ENCODE data around the gene CCDC197.

Gene CCDC197

DNA sequence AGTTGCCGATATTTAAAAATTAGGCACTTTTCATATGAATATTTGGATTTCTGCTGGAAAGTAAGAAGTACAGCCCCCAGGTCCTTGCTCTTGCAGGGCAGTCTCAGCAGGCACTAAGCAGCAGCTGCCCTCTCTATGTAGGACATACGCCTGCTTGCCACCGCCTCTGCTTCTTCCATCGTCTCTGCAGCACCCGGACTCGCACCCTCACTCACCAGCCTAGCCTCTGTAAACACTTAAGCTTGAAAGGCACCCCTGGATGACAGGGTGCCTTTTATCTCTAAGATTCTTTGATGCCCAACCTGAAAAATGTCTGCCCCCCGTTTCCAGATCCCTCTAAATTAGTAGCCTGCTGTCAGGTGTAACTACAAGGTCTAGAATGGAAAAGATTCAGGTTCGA lies 48.0 kb downstream of the CCDC197 start:
- DNase-seq, result no peak

DNA sequence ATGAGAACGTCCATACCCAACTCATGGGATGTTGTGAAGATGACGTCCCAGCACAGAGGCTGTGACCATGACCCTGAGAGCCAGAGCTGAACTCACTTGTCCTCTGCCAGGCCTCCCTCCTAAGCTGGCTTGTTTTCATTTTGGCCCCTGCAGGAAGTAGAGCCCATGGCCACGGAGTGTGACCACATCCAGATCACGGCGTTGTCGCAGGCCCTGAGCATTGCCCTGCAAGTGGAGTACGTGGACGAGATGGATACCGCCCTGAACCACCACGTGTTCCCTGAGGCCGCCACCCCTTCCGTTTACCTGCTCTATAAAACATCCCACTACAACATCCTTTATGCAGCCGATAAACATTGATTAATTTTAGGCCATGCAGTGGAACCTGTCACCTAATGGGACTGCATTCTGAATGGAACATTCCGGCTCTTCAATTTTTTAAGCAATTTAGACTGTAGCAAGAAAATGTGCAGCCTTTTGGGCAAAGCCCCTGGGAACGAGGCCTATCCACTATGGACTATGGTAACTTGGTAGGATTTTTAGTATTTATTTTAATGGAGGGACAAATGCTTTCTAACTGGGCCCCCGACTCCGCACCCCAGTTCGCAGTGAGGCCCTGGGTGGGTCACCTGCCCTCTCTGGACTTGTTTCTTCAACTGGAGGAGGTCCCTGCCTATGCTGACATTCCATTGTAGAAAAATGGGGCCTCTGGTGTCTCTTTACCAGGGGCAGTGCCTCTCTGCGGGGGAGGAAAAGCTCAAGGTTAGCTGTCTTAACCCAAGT lies 48.7 kb downstream of the CCDC197 start:
- DNase-seq, result no peak

DNA sequence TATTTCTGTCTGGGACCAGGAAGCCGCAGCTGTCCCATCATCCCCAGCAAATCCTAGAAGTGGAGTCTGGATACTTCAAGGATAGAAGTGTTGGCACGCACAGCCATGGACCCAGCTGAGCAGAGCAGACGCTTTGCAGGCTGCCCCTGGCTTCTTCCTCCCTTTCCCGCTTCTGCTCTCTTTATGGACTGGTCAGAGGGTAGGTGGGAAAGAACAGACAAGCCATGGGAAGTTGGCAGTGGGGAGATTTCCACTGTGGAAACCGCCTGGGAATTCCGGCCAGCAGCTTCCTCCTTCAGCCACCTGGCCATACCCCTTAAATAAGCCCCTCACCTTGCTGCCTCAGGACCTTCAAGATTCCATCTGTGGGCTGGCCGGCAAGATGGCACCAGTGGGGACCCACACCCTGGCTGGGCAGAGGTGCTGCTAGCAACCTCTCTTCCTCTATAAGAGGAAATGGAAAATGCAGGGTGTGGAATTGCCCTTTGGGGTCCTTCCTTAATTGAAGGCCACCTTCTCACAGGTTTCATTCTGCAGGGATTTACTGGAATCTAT lies 49.7 kb downstream of the CCDC197 start:
- DNase-seq, result no peak

DNA sequence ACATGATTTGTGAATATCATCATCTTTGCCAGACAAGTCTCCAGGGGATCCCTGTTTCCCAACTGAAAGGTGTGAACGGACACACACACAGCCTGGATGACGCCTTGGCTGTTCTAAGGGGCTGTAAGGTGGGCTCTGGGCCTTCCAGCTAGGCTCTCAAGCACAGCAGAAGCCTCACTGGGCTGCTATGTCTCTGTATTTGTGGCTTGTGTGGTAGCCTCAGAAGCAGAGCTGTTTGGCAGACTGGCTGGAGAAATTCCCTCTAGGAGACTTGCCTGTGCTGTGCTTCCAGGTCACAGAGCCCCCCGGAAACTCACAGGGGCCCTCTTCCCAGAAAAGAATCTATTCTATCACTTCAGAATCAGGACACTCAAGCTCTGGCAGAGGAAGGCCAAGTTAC lies 50.5 kb downstream of the CCDC197 start:
- DNase-seq, result no peak

DNA sequence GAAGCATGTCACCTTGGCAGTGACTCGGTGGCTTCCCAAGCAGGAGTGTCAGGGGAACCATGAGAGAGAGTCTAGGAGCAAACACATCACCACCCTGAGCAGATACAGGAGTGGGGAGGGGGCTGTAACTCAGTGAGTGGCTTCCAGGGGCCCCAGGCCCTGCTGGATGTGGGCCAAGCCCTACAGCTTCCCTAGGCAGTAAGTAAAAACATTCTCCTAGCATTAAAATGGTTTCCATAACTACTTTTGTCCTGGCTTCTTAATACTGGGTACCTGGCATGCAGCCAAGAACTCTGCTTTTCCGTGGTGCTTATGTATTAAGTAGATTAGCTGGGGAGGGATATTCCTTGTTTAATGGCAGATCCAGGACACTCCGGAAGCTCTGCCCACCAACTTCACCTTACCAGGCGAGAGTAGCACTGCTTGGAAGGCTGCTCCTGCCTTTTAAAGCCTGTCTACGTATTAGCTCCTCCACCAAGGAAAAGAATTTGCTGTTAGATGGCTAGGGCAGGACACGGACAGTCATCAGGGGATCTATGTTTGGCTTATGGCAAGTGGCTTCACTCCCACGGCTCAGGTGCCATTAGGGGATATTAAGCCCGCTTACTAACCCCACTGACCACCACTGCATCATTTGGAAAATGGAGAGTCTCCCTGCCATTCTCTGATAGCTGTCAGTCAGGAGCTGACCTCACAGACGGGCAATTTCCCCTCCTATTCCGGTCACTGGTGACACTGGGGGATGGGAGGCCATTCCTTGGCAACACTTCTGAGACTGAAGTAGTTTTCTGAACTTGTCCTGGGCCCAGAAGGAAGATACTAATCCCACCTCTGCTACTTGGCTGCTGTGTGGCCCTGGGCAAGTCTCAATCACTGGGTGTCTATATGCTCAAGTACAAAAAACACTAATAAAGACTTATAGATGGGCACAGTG lies 51.9 kb downstream of the CCDC197 start:
- DNase-seq, result no peak

DNA sequence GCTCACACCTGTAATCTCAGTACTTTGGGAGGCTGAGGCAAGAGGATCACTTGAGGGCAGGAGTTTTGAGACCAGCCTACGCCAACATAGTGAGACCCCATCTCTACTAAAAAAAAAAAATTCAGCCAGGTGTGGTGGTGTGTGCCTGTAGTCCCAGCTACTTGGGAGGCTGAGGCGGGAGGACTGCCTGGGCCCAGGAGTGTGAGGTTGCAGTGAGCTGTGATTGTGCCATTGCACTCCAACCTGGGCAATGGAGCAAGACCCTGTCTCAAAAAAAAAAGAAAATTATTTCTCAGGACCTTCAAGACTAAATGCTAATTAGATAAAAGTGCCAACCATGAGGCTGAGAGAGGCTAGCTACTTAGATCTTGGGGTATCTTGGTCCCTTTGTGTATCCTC lies 52.5 kb downstream of the CCDC197 start:
- no peak for DNase-seq

DNA sequence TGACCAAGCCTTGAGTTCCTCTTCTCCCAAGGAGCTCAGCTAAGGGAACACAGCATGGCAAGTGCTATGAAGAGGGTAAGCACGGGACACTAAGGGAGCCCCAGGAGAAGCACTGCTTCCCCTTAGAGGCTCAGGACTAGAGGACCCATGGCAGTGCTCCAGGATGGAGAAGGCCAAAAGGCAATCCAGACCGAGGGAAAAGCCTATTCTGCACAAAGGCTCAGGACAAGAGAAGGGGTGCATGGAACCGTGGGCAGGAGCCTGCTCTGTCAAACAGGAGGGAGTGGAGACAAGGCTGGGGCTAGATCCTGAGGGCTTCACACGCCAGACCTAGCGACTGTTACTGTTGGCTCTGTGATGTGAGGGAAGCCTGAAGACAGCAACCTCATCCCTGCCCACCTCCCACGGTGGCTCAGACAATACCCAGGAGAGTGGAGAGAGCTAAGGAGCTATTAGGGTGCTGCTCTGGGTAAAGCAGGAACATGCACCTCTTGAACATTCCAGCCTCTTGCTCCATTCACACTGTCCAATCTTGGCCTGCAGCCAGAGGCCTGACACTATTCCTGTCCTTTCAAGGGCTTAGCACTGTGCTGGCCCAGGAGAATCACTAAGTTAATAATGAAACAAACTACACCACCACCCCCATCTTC lies 53.3 kb downstream of the CCDC197 start:
- DNase-seq, result no peak

DNA sequence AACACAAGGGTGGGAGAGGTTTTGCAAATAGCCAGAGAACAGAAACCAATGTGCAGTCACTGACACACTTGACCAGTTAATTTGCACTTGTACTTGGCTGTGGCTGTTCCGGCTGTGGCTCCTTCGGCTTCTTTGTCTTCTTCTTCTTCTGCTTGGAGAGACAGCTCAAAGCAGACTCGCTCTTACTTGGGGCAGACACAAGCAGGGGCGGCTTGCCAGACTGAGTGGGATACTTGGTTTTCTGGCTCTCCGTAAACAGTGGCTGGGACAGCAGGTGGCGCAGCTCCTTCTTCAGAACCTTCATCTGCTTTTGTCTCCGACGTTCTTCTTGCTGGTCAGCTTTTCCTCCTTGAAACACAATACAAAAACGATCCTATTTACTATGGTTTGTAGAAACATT lies 54.0 kb downstream of the CCDC197 start:
- no peak for DNase-seq

DNA sequence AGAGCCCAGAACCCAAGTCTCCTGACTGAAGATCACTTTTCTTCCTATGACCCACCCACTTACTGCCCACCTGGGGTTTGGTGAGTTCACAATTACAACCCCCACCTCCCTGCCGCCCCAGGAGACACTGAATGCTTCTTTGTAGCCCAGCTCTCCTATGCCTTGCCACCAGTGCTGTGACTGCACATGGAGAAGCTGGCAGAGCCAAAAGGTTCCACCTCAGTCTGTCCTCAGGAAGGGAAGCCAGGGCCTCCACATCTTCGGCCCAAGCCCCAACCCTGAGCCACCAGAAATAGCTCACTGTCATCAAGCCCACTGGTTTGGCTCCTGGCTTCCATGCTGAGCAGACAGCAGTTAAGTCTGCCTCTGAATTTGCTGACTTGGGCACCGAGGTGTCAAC lies 54.7 kb downstream of the CCDC197 start:
- no peak for DNase-seq

DNA sequence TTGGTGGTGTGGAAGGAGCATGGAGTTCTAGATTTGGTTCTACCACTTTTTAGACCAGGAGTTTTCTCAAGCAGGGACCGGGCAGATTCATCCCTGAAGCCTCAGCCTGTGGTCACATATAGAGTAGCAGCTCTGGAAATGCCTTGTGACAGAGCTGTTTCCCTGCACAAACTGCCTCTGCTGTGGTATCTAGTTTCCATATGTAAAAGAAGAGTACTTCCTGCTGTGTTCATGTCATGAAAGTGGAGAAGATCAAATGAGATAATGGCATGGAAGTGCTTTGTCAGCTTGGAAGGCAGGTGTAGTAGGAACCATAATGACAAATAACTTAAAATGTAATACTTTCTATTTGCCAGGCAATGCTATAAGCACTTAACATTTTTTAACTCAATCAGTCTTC lies 55.1 kb downstream of the CCDC197 start:
- no peak for DNase-seq

DNA sequence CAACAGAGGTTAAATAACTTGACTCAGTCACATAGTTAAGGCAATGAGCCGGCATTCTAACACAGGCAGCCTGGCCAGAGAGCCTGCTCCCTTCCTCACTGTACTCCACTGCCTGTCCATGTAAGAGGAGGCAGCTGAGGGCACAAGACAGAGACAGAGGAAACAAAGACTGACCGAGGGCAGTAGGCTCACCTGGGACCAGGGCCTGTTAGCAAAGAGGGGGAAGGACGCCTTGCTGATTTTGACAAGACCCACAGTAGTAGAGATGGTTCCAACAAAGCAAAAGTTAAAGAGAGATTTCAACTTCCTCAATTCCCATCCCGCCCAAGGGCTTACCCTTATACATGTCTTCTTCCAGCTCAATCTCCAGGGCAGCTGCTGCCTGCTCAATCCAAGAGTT lies 55.6 kb downstream of the CCDC197 start:
- DNase-seq, result no peak

DNA sequence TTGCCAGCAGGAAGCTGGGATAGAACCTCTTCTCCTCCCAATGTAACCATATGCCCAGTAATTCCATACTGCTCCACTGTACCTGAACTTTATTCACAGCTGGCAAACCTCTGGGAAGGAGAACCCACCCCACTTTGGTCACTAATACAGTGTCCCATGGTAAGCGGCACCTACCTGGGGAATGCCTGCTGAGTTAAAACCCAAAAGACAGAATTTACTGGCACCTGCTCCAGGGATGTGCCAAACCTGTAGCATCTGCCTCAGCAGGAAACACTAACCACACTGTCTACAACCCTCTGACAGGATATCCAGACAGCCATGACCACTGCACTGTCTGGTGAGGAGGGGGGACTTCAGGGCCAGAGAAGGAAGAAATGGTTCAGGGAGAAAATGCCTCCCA lies 57.3 kb downstream of the CCDC197 start:
- DNase-seq, result no peak

DNA sequence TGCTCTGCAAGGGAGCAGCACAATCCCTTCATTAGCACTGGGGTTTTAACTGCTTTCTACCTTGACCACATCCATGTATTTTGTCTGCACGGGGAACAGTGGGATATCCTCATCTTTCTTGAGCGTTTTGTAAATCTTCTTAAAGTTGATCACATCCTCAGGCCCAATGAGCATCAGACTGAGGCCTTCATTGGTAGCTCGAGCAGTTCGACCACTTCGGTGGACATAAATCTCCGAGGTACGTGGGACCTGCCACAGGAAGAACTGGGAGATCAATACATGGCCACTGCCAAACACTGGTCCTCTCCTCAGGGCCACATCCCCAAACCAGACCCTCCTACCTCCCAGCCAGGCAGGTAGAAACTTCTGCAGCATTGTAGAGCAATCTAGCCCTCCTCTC lies 57.8 kb downstream of the CCDC197 start:
- no peak for DNase-seq

DNA sequence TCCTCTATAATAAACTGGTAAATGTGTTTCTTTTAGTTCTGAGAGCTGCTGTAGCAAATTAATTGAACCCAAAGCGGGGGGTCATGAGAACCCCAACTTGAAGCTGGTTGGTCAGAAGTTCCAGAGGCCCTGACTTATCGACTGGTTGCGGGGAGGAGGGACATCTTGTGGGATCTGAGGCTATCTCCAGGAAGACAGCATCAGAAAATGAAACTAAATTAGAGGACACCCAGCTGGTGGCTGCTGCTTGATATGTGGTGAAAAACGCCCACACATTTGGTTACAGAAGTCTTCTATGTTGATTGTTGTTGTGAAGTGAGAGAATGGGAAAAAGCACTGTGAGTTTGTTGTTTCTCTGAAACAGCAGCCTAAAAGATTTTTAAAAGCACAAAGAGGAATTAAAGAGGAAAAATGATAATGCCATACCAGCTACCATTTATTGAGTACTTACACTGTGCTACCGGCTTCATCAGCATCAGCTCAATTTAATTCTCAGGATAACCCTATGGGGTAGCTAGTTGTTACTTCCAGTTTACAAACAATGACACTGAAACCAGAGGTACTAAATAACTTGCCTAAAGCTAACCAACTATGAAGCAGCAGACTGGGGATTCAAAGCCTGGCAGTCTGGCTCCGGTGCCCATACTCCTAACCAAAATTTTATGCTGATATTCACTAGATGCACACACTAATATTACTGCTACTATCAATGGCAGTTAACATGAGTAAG lies 59.6 kb downstream of the CCDC197 start:
- DNase-seq, result no peak

DNA sequence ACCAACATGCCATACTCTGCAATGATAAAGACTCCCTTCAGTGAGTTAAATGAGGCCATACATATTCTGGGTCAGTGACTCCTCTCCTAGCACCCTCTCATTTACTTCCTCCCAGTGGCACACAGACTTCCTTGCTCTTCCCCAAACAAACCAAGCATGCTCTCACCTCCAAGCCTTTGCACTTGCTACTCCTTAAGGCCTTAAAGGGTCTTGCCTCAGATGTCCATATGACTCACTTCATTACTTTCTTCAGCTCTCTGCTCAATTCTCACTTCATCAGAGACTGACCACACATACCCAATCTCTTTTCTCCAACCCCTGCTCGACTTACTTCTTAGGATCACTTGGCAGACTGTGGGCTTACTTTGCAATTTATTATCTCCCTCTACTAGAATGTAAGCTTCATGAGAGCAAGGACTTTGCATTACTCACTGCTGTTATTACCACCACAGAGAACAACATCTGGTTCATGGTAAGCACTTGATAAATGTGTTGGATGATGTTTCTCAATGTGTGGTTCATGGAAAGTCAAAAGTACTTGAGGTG lies 61.1 kb downstream of the CCDC197 start:
- DNase-seq, result no peak

All from T1000 (cell line).